Measurements from ENCODE around the gene C1orf52. TPM values are rescaled to one million over a fixed set of nuclear protein-coding genes. Genes with fewer than 3 reads are reported as not detected.

The C1orf52 gene
- total and polyA plus RNA-seq, 2 of the 13 experiments (the other 11 are each of a cell fraction or from before 2014, with no cell fraction given) = 19.4 to 27.4 TPM

GRCh38 chr1:85276215-85276977, 16.9 kb upstream of the C1orf52 start, which contains the start of gene BCL10 (continued):
- TF ChIP-seq SP2 (CRISPR knock-in tag; IDR thresholded peaks at IDR 0.05) (peak; percentile 86), THRA (CRISPR knock-in tag; IDR thresholded peaks at IDR 0.05; ENCODE audit: borderline replicate concordance) (peak; percentile 28; the same call in 1 of the 2 replicates), CHD4 (IDR thresholded peaks at IDR 0.05; ENCODE audit: borderline replicate concordance, low read length) (no peak), ZNF124 (CRISPR knock-in tag; IDR thresholded peaks at IDR 0.05) (0 out of 2 replicates have a peak, but pooled peaks have one; percentile 33), ZEB1 (IDR thresholded peaks at IDR 0.05; ENCODE audit: insufficient replicate concordance, low read depth) (no peak), ZBTB7B (CRISPR knock-in tag; IDR thresholded peaks at IDR 0.05) (peak; percentile 77), GATAD2A (CRISPR knock-in tag; IDR thresholded peaks at IDR 0.05) (no peak), MBD4 (IDR thresholded peaks at IDR 0.05; ENCODE audit: borderline replicate concordance, low read length) (no peak), ZNF549 (CRISPR knock-in tag; IDR thresholded peaks at IDR 0.05) (no peak), ZFP37 (CRISPR knock-in tag; IDR thresholded peaks at IDR 0.05; ENCODE audit: borderline replicate concordance) (no peak), SRY (CRISPR knock-in tag; IDR thresholded peaks at IDR 0.05) (peak; percentile 51; the same call in 1 of the 2 replicates), ZNF451 (CRISPR knock-in tag; IDR thresholded peaks at IDR 0.05) (no peak; the same call in 1 of the 2 replicates), MXD3 (CRISPR knock-in tag; IDR thresholded peaks at IDR 0.05) (peak; percentile 89; the same call in 1 of the 2 replicates), POLR2G (IDR thresholded peaks at IDR 0.05; ENCODE audit: low read depth, low read length) (peak; percentile 81), FOXM1 (CRISPR knock-in tag; IDR thresholded peaks at IDR 0.05) (no peak), FOXA1 (IDR thresholded peaks at IDR 0.05) (no peak), FOXA1 (CRISPR knock-in tag; IDR thresholded peaks at IDR 0.05) (no peak), ZNF674 (CRISPR knock-in tag; IDR thresholded peaks at IDR 0.05; ENCODE audit: low read depth) (no peak), TIGD3 (CRISPR knock-in tag; IDR thresholded peaks at IDR 0.05; ENCODE audit: borderline replicate concordance) (0 out of 2 replicates have a peak, but pooled peaks have one; percentile 47), MEF2D (CRISPR knock-in tag; IDR thresholded peaks at IDR 0.05) (peak; percentile 73), ZNF775 (CRISPR knock-in tag; IDR thresholded peaks at IDR 0.05; ENCODE audit: borderline replicate concordance) (no peak), ZNF280B (CRISPR knock-in tag; IDR thresholded peaks at IDR 0.05; ENCODE audit: borderline replicate concordance) (no peak), SP1 (IDR thresholded peaks at IDR 0.05) (no peak; the same call in 1 of the 2 replicates), SP1 (CRISPR knock-in tag; IDR thresholded peaks at IDR 0.05) (peak; percentile 72), GFI1 (CRISPR knock-in tag; IDR thresholded peaks at IDR 0.05; ENCODE audit: borderline replicate concordance) (no peak), SOX5 (CRISPR knock-in tag; IDR thresholded peaks at IDR 0.05; ENCODE audit: borderline replicate concordance) (no peak), ZNF234 (CRISPR knock-in tag; conservative IDR thresholded peaks at IDR 0.05) (no peak), AHR (CRISPR knock-in tag; IDR thresholded peaks at IDR 0.05) (peak; percentile 20; the same call in 1 of the 2 replicates), ZNF143 (CRISPR knock-in tag; IDR thresholded peaks at IDR 0.05) (no peak)

All from HepG2 (cell line).